Ovary (tissue), 3 donors: ENCODE data around the gene LRRN4CL.

Experiments
- POLR2A ChIP-seq: fragments of 450-650 bp; IDR thresholded peaks from one replicate; pipeline ENCODE4 v1.6.1; 2017; ENCODE audit warnings: antibody characterized with exemption, mild to moderate bottlenecking, moderate library complexity
- TF ChIP-seq, protein P1 (sequence below), 3 donors: fragments of 450-650 bp in 2 of 3; fragments of 200-600 bp in 1 of 3; IDR thresholded peaks; one replicate each; pipeline versions ENCODE4 v1.5.1 to v1.8.0; 2016 to 2022; ENCODE audit warnings: antibody characterized with exemption in 3 of 3, mild to moderate bottlenecking in 1 of 3
- donor health status: DM: no; HTN: no; CAD: no.

DNA sequence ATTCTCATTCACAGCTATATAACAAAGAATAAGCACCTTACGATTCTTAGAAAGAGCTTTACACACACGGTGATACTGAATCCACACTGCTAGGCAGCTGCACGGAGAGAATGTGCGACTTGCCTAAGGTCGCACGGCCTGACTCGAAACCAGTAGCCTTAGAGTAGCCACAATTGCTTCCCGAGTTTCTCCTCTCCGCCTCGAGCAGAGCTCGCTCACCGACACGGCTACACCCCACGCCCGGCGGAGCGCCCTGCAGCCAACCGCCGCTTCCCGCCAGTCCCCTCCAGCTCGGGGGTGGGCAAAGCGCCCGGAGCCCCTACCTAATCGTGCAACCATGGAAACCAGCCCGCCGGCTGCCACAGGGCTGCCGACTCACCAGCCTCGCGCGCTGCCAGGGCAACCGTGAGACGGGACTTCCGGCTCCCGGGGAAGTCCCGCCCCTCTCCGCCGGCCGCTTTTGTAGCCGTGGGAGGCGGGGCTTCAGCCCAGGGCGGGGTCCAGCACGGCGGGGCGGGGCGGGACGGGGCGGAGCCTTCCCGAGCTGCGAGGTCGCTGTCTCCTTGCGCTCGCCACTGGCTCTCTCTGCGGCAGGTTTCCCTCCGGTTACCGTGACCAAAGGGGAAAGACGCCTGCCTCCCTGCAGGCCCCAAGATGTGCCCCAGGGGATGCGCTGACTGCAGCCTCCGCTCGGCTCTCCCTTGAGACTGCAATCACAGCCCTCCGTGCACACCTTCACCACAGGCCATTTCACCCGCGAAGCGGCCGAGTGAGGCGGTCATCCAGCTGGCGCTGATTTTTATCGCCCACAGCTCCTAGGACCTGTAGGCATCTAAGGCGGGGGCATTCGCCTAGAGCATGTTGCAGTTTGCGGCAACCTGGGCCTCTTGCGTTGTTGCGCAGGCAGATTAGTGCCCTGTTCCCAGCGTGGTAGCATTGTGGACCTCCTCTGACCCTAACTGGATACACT is 16.8 kb upstream of the LRRN4CL start:
- TF ChIP-seq, protein P1, sequence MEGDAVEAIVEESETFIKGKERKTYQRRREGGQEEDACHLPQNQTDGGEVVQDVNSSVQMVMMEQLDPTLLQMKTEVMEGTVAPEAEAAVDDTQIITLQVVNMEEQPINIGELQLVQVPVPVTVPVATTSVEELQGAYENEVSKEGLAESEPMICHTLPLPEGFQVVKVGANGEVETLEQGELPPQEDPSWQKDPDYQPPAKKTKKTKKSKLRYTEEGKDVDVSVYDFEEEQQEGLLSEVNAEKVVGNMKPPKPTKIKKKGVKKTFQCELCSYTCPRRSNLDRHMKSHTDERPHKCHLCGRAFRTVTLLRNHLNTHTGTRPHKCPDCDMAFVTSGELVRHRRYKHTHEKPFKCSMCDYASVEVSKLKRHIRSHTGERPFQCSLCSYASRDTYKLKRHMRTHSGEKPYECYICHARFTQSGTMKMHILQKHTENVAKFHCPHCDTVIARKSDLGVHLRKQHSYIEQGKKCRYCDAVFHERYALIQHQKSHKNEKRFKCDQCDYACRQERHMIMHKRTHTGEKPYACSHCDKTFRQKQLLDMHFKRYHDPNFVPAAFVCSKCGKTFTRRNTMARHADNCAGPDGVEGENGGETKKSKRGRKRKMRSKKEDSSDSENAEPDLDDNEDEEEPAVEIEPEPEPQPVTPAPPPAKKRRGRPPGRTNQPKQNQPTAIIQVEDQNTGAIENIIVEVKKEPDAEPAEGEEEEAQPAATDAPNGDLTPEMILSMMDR (IDR thresholded peaks at IDR 0.05) = no peak
- TF ChIP-seq POLR2A = no peak
